SK-N-SH (cell line): ENCODE results near the gene CDSN. TPM values are rescaled to one million over a fixed set of nuclear protein-coding genes. Genes with fewer than 3 reads are reported as not detected.

Source experiments
- CTCF ChIA-PET: fragments of 300-600, 350-600 bp; formaldehyde crosslinking; extraction: SDS; loops from one replicate; lab custom pipeline; 2021; lab: Yijun Ruan, JAX
- POLR2A ChIA-PET: fragments of 350-600 bp; sonication (Branson Sonifier 250); formaldehyde crosslinking; extraction: SDS; loops from one replicate; lab custom pipeline; 2020; ENCODE audit warnings: antibody characterized with exemption, inconsistent platforms; lab: Yijun Ruan, JAX
- DNase-seq: peaks from one replicate; pipeline ENCODE4 v3.0.0; 2012
- H2AFZ ChIP-seq: fragments of 200-600 bp; sonication (generic); 2 replicates; pipeline ENCODE4 v1.8.1; 2016; ENCODE audit warnings: antibody characterized with exemption, mild to moderate bottlenecking, low read depth
- H3F3A ChIP-seq: fragments of 200-600 bp; sonication (generic); replicated peaks from 2 replicates; pipeline ENCODE3; 2016; ENCODE audit warnings: antibody characterized with exemption, mild to moderate bottlenecking; ENCODE audit not compliant: insufficient read depth
- H3K27ac ChIP-seq, 2 experiments: fragments of 200-500 bp in 1 of 2; fragments of 200-600 bp in 1 of 2; sonication (Bioruptor generic) in 1 of 2; sonication (generic), shearing (Covaris generic) in 1 of 2; 2 replicates each; pipeline versions ENCODE4 v1.5.1 to v1.6.1; 2014 to 2016; ENCODE audit warnings: low read depth in 2 of 2, inconsistent platforms in 1 of 2, low read length in 1 of 2, mild to moderate bottlenecking in 1 of 2, mixed read lengths in 1 of 2
- H3K27me3 ChIP-seq: fragments of 200-600 bp; sonication (generic), shearing (Covaris generic); 2 replicates; pipeline ENCODE4 v1.6.1; 2016; ENCODE audit warnings: mixed run types; ENCODE audit not compliant: insufficient read depth
- H3K36me3 ChIP-seq, 2 experiments: fragments of 200-500 bp in 1 of 2; fragments of 200-600 bp in 1 of 2; sonication (Bioruptor generic) in 1 of 2; sonication (generic) in 1 of 2; replicated peaks in 1 of 2; 2 replicates each; pipeline versions ENCODE3 to v1.5.1; 2014 to 2016; ENCODE audit warnings: low read length in 1 of 2, mild to moderate bottlenecking in 1 of 2; ENCODE audit not compliant: insufficient read depth in 2 of 2, control insufficient read depth in 1 of 2
- H3K4me1 ChIP-seq, 2 experiments: fragments of 200-500 bp in 1 of 2; fragments of 200-600 bp in 1 of 2; sonication (Bioruptor generic) in 1 of 2; sonication (generic), shearing (Covaris generic) in 1 of 2; 2 replicates each; pipeline versions ENCODE4 v1.5.1 to v1.6.1; 2014 to 2016; ENCODE audit warnings: low read depth in 1 of 2, low read length in 1 of 2, mixed run types in 1 of 2; ENCODE audit not compliant: insufficient read depth in 2 of 2, control insufficient read depth in 1 of 2
- H3K4me2 ChIP-seq: fragments of 200-600 bp; sonication (generic), shearing (Covaris generic); 2 replicates; pipeline ENCODE4 v1.6.1; 2017; ENCODE audit warnings: mixed run types
- H3K4me3 ChIP-seq, 2 experiments: fragments of 200-500 bp in 1 of 2; fragments of 200-600 bp in 1 of 2; sonication (Bioruptor generic) in 1 of 2; sonication (generic), shearing (Covaris generic) in 1 of 2; 2 replicates each; pipeline versions ENCODE4 v1.5.1 to v1.8.1; 2014 to 2016; ENCODE audit warnings: low read depth in 2 of 2, inconsistent platforms in 1 of 2, low read length in 1 of 2, mild to moderate bottlenecking in 1 of 2, mixed read lengths in 1 of 2, moderate library complexity in 1 of 2
- H3K79me2 ChIP-seq: fragments of 200-600 bp; sonication (generic); 2 replicates; pipeline ENCODE4 v1.8.1; 2017; ENCODE audit warnings: mild to moderate bottlenecking; ENCODE audit not compliant: insufficient read depth
- H3K9ac ChIP-seq: fragments of 200-600 bp; sonication (generic); 2 replicates; pipeline ENCODE4 v1.6.1; 2017; ENCODE audit warnings: mixed run types
- H3K9me2 ChIP-seq: fragments of 200-600 bp; sonication (generic); 2 replicates; pipeline ENCODE4 v1.6.1; 2017; ENCODE audit warnings: mixed run types
- H3K9me3 ChIP-seq: fragments of 200-600 bp; sonication (generic); 2 replicates; pipeline ENCODE4 v1.6.1; 2017; ENCODE audit warnings: mixed run types, mild to moderate bottlenecking, moderate library complexity
- H4K20me1 ChIP-seq: fragments of 200-600 bp; sonication (generic); 2 replicates; pipeline ENCODE4 v1.6.1; 2017; ENCODE audit warnings: mild to moderate bottlenecking, mixed run types; ENCODE audit not compliant: insufficient read depth
- CHD2 ChIP-seq: fragments of 150-350 bp; IDR thresholded peaks from 2 replicates; pipeline ENCODE4 v1.6.1; 2018; ENCODE audit warnings: low read length; ENCODE audit not compliant: partially characterized antibody
- EP300 ChIP-seq, 2 experiments: IDR thresholded peaks; 2 replicates each; pipeline versions ENCODE4 v1.4.0 to v1.6.1; 2012; ENCODE audit warnings: borderline replicate concordance in 1 of 2, low read depth in 1 of 2, low read length in 1 of 2
- FOSL2 ChIP-seq: IDR thresholded peaks from 2 replicates; pipeline ENCODE4 v1.4.0; 2012; ENCODE audit warnings: low read depth, mild to moderate bottlenecking, moderate library complexity, borderline replicate concordance
- FOXM1 ChIP-seq: IDR thresholded peaks from 2 replicates; pipeline ENCODE4 v1.4.0; 2012; ENCODE audit warnings: low read depth, mild to moderate bottlenecking
- GABPA ChIP-seq: IDR thresholded peaks from 2 replicates; pipeline ENCODE4 v1.4.0; 2012; ENCODE audit warnings: low read depth, mild to moderate bottlenecking
- NFIC ChIP-seq: IDR thresholded peaks from 2 replicates; pipeline ENCODE4 v1.4.0; 2012; ENCODE audit warnings: borderline replicate concordance
- NRF1 ChIP-seq: IDR thresholded peaks from 2 replicates; pipeline ENCODE4 v1.6.1; 2012; ENCODE audit warnings: low read depth, mild to moderate bottlenecking, low read length
- RCOR1 ChIP-seq: fragments of 150-350 bp; IDR thresholded peaks from 2 replicates; pipeline ENCODE4 v1.6.1; 2017; ENCODE audit warnings: antibody characterized with exemption, low read length
- SIN3A ChIP-seq: IDR thresholded peaks from 2 replicates; pipeline ENCODE4 v1.6.1; 2012; ENCODE audit warnings: low read depth, mild to moderate bottlenecking, low read length, moderate library complexity, borderline replicate concordance
- TCF12 ChIP-seq: IDR thresholded peaks from 2 replicates; pipeline ENCODE4 v1.4.0; 2012
- TEAD4 ChIP-seq: IDR thresholded peaks from 2 replicates; pipeline ENCODE4 v1.4.0; 2012; ENCODE audit warnings: mild to moderate bottlenecking, borderline replicate concordance; ENCODE audit not compliant: insufficient read depth
- YY1 ChIP-seq: IDR thresholded peaks from 2 replicates; pipeline ENCODE4 v1.4.0; 2012; ENCODE audit warnings: low read depth, mild to moderate bottlenecking
- WGBS: methylation state at CpG from one replicate; pipeline ENCODE4 v1.1.6; 2017; ENCODE audit warnings: low lambda C conversion rate; 5-methylcytosine and 5-hydroxymethylcytosine counted together
- polyA plus RNA-seq, 3 experiments: library from polyadenylated mRNA; depleted of rRNA; stranded (reverse); fragments of >200 nt; gene quantifications; 2 replicates each; pipeline ENCODE4 v1.2.3, GENCODE V29; 2012
- TF ChIP-seq, protein P1 (sequence below): IDR thresholded peaks from 2 replicates; pipeline ENCODE4 v1.4.0; 2012; ENCODE audit warnings: low read depth
- TF ChIP-seq, protein P2 (sequence below): fragments of 200-600 bp; sonication (generic); IDR thresholded peaks from 2 replicates; pipeline ENCODE4 v1.6.1; 2017; ENCODE audit warnings: antibody characterized with exemption, mild to moderate bottlenecking, moderate library complexity
- TF ChIP-seq, protein P3 (sequence below): fragments of 150-350 bp; IDR thresholded peaks from 2 replicates; pipeline ENCODE4 v1.6.1; 2017; ENCODE audit warnings: antibody characterized with exemption, low read length, low read depth, borderline replicate concordance
- TF ChIP-seq, protein P4 (sequence below): IDR thresholded peaks from 2 replicates; pipeline ENCODE4 v1.4.0; 2012; ENCODE audit warnings: low read depth, borderline replicate concordance
- TF ChIP-seq, protein P5 (sequence below): fragments of 150-350 bp; IDR thresholded peaks from 2 replicates; pipeline ENCODE4 v1.6.1; 2016; ENCODE audit warnings: mild to moderate bottlenecking, low read depth, low read length
- TF ChIP-seq, protein P6 (sequence below): IDR thresholded peaks from 2 replicates; pipeline ENCODE4 v1.4.0; 2012; ENCODE audit warnings: low read depth, borderline replicate concordance

CDSN gene
- polyA plus RNA-seq, 1 of the 3 experiments (the other 2 are of a cell fraction), result 0.02 TPM

DNA sequence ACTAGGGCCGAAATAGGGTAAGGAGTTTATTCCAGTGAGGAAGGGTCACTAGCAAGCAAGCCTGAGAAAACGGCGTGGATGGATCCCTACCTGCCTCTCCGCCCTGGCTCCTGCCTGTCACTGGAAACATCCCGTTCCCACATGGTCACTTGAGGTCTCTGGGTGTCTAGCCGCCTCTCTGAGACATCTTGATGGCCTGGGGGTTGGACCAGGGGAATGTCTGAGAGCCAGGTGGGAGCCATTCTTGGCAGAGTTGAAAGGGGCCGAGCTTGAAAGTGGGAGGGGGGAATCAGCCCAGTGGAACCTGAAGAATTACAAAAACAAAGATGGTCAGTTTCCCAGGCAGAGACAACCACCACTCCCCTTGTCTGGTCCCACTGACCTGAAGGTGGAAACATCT lies 36.4 kb upstream of the CDSN start:
- Histone ChIP-seq H3K27ac (no peak overlapping the region), H3K9ac (no peak overlapping the region), H3K4me2 (peak overlapping the region; percentile 73; the same call in 1 of the 2 replicates), H3K4me3 (no peak overlapping the region), H4K20me1 (no peaks in the 10 kb centered on the region), H3F3A (no peaks in the 10 kb centered on the region), H2AFZ (no peak overlapping the region), H3K36me3 (peaks cover 0 to 2% of the 10 kb centered on the region in 2 experiments), H3K27me3 (no peaks in the 10 kb centered on the region), H3K9me2 (no peaks in the 10 kb centered on the region), H3K79me2 (peaks cover 9% of the 10 kb centered on the region), H3K4me1 (peaks cover 0 to 18% of the 10 kb centered on the region in 2 experiments; a peak in 1 of 4 replicates), H3K9me3 (no peaks in the 10 kb centered on the region)
- WGBS, result 95% methylated on average over 6 of the region's 7 CpGs
- ChIA-PET POLR2A (no interaction called here), CTCF (interaction anchor here (1.2 to 2.0 kb wide), 3 partner anchors 20 to 210 kb away, joined by 4 to 6 read pairs (median 5); no protein-coding TSS in a partner anchor)
- TF ChIP-seq, protein P1, sequence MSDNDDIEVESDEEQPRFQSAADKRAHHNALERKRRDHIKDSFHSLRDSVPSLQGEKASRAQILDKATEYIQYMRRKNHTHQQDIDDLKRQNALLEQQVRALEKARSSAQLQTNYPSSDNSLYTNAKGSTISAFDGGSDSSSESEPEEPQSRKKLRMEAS, result no peak
- TF ChIP-seq, protein P2, sequence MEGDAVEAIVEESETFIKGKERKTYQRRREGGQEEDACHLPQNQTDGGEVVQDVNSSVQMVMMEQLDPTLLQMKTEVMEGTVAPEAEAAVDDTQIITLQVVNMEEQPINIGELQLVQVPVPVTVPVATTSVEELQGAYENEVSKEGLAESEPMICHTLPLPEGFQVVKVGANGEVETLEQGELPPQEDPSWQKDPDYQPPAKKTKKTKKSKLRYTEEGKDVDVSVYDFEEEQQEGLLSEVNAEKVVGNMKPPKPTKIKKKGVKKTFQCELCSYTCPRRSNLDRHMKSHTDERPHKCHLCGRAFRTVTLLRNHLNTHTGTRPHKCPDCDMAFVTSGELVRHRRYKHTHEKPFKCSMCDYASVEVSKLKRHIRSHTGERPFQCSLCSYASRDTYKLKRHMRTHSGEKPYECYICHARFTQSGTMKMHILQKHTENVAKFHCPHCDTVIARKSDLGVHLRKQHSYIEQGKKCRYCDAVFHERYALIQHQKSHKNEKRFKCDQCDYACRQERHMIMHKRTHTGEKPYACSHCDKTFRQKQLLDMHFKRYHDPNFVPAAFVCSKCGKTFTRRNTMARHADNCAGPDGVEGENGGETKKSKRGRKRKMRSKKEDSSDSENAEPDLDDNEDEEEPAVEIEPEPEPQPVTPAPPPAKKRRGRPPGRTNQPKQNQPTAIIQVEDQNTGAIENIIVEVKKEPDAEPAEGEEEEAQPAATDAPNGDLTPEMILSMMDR, result no peak
- TF ChIP-seq CHD2, result no peak
- TF ChIP-seq, protein P3, sequence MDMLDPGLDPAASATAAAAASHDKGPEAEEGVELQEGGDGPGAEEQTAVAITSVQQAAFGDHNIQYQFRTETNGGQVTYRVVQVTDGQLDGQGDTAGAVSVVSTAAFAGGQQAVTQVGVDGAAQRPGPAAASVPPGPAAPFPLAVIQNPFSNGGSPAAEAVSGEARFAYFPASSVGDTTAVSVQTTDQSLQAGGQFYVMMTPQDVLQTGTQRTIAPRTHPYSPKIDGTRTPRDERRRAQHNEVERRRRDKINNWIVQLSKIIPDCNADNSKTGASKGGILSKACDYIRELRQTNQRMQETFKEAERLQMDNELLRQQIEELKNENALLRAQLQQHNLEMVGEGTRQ, result no peak
- TF ChIP-seq, protein P4, sequence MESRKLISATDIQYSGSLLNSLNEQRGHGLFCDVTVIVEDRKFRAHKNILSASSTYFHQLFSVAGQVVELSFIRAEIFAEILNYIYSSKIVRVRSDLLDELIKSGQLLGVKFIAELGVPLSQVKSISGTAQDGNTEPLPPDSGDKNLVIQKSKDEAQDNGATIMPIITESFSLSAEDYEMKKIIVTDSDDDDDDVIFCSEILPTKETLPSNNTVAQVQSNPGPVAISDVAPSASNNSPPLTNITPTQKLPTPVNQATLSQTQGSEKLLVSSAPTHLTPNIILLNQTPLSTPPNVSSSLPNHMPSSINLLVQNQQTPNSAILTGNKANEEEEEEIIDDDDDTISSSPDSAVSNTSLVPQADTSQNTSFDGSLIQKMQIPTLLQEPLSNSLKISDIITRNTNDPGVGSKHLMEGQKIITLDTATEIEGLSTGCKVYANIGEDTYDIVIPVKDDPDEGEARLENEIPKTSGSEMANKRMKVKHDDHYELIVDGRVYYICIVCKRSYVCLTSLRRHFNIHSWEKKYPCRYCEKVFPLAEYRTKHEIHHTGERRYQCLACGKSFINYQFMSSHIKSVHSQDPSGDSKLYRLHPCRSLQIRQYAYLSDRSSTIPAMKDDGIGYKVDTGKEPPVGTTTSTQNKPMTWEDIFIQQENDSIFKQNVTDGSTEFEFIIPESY, result no peak
- no peak for TF ChIP-seq RCOR1
- TF ChIP-seq, protein P5, sequence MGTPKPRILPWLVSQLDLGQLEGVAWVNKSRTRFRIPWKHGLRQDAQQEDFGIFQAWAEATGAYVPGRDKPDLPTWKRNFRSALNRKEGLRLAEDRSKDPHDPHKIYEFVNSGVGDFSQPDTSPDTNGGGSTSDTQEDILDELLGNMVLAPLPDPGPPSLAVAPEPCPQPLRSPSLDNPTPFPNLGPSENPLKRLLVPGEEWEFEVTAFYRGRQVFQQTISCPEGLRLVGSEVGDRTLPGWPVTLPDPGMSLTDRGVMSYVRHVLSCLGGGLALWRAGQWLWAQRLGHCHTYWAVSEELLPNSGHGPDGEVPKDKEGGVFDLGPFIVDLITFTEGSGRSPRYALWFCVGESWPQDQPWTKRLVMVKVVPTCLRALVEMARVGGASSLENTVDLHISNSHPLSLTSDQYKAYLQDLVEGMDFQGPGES, result no peak
- TF ChIP-seq EP300 (IDR thresholded peaks at IDR 0.05; ENCODE audit: borderline replicate concordance in 1 of 2, low read depth in 1 of 2, low read length in 1 of 2), result no peak
- TF ChIP-seq NFIC, result no peak
- DNase-seq, result no peak

DNA sequence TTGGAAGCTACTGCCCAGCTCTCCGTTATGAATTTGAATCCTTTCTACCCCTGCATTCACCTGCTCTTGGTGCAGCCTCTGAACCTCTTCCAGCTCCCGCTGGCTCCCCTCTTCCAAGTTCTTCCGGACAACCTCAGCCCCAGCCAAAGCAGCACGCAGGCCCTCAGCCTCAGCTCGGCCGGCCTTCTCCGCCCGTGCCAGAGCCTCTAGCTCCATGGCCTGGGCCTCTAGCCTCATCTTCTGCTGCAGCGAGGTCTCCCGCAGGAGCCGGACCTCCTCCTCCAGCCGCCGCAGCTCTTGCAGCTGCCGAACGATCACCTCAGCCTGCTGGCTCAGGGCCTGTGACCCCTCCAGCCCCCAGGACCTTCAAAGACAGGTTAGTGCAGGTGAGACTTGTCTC lies 34.2 kb upstream of the CDSN start:
- H4K20me1 ChIP-seq, result no peaks in the 10 kb centered on the region
- no peaks in the 10 kb centered on the region for H3F3A ChIP-seq
- no peaks in the 10 kb centered on the region for H3K27me3 ChIP-seq
- WGBS, result 95% methylated on average over 15 of the region's 15 CpGs
- H3K79me2 ChIP-seq, result peaks cover 9% of the 10 kb centered on the region; the same call in 1 of the 2 replicates
- H3K9ac ChIP-seq, result no peak overlapping the region
- CTCF ChIA-PET, result interaction anchor here (1.6 to 2.0 kb wide), 2 partner anchors 38 to 212 kb away, joined by 6 to 9 read pairs; no protein-coding TSS in a partner anchor
- no peak overlapping the region for H2AFZ ChIP-seq
- H3K4me3 ChIP-seq, result no peak overlapping the region
- POLR2A ChIA-PET, result no interaction called here
- TF ChIP-seq TEAD4 (no peak), NFIC (no peak), TCF12 (no peak), CHD2 (no peak), GABPA (no peak), FOSL2 (no peak), YY1 (no peak), EP300 (IDR thresholded peaks at IDR 0.05; ENCODE audit: borderline replicate concordance in 1 of 2, low read depth in 1 of 2, low read length in 1 of 2) (no peak), FOXM1 (no peak), SIN3A (no peak), NRF1 (no peak)
- TF ChIP-seq, protein P1, result no peak
- TF ChIP-seq, protein P6, sequence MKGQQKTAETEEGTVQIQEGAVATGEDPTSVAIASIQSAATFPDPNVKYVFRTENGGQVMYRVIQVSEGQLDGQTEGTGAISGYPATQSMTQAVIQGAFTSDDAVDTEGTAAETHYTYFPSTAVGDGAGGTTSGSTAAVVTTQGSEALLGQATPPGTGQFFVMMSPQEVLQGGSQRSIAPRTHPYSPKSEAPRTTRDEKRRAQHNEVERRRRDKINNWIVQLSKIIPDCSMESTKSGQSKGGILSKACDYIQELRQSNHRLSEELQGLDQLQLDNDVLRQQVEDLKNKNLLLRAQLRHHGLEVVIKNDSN, result no peak
- no peak overlapping the region for H3K4me2 ChIP-seq
- H3K4me1 ChIP-seq, result peaks cover 0 to 15% of the 10 kb centered on the region in 2 experiments; a peak in 1 of 4 replicates
- H3K27ac ChIP-seq, result no peak overlapping the region
- no peaks in the 10 kb centered on the region for H3K9me2 ChIP-seq
- no peaks in the 10 kb centered on the region for H3K9me3 ChIP-seq
- DNase-seq, result no peak
- peaks cover 0 to 7% of the 10 kb centered on the region in 2 experiments for H3K36me3 ChIP-seq
